Adipocyte (in vitro differentiated cells): ENCODE results near the gene ZNF511.

Source experiments
- DNase-seq: peaks from one replicate; pipeline ENCODE4 v3.0.0-alpha.2; 2015; ENCODE audit warnings: low read depth
- H3K27me3 ChIP-seq: replicated peaks from 2 replicates; pipeline ENCODE4 v1.7.0; 2013; ENCODE audit warnings: mild to moderate bottlenecking, low read length, moderate library complexity; ENCODE audit not compliant: control insufficient read depth, insufficient read depth
- H3K36me3 ChIP-seq: 2 replicates; pipeline ENCODE4 v1.7.0; 2013; ENCODE audit warnings: low read length, mild to moderate bottlenecking, moderate library complexity; ENCODE audit not compliant: control insufficient read depth, insufficient read depth, severe bottlenecking
- H3K4me1 ChIP-seq: 2 replicates; pipeline ENCODE4 v1.7.0; 2013; ENCODE audit warnings: mild to moderate bottlenecking, low read length, moderate library complexity; ENCODE audit not compliant: control insufficient read depth, insufficient read depth
- H3K4me3 ChIP-seq: 2 replicates; pipeline ENCODE4 v1.7.0; 2013; ENCODE audit warnings: mild to moderate bottlenecking, low read length, moderate library complexity
- H3K9ac ChIP-seq: 2 replicates; pipeline ENCODE4 v1.7.0; 2013; ENCODE audit warnings: mild to moderate bottlenecking, low read length, moderate library complexity
- H3K9me3 ChIP-seq: 2 replicates; pipeline ENCODE4 v1.7.0; 2013; ENCODE audit warnings: mild to moderate bottlenecking, low read length, moderate library complexity; ENCODE audit not compliant: control insufficient read depth

Gene ZNF511

GRCh38 chr10:133350283-133350949 is 41.7 kb downstream of the ZNF511 start:
- Histone ChIP-seq H3K36me3 (no peaks in the 10 kb centered on the region), H3K4me1 (no peaks in the 10 kb centered on the region), H3K4me3 (no peak overlapping the region), H3K9me3 (no peaks in the 10 kb centered on the region), H3K9ac (no peak overlapping the region), H3K27me3 (peaks cover 32% of the 10 kb centered on the region)
- no peak for DNase-seq

- DNase-seq: no peak
- H3K9ac ChIP-seq: no peak overlapping the region
- H3K36me3 ChIP-seq: no peaks in the 10 kb centered on the region
- H3K4me1 ChIP-seq: no peaks in the 10 kb centered on the region
- H3K27me3 ChIP-seq: peaks cover 28% of the 10 kb centered on the region
- H3K4me3 ChIP-seq: no peak overlapping the region
- no peaks in the 10 kb centered on the region for H3K9me3 ChIP-seq
These were observed 42.2 kb downstream of the ZNF511 start for GRCh38 chr10:133350950-133351329.

- DNase-seq: no peak
- no peak overlapping the region for H3K4me3 ChIP-seq
- no peaks in the 10 kb centered on the region for H3K4me1 ChIP-seq
These were observed 42.9 kb downstream of the ZNF511 start for GRCh38 chr10:133351408-133352318.

GRCh38 chr10:133353202-133353959 is 44.7 kb downstream of the ZNF511 start:
- Histone ChIP-seq H3K27me3 (peaks cover 28% of the 10 kb centered on the region), H3K9ac (no peak overlapping the region), H3K36me3 (no peaks in the 10 kb centered on the region), H3K4me3 (no peak overlapping the region), H3K4me1 (no peaks in the 10 kb centered on the region), H3K9me3 (no peaks in the 10 kb centered on the region)
- DNase-seq: no peak

More at GRCh38 chr10:133351408-133352318, 42.9 kb downstream of the ZNF511 start:
- H3K9me3 ChIP-seq: no peaks in the 10 kb centered on the region
- H3K27me3 ChIP-seq: peaks cover 28% of the 10 kb centered on the region
- H3K9ac ChIP-seq: no peak overlapping the region
- no peaks in the 10 kb centered on the region for H3K36me3 ChIP-seq

GRCh38 chr10:133353988-133354605 is 45.4 kb downstream of the ZNF511 start:
- no peak for DNase-seq
- H3K27me3 ChIP-seq: peaks cover 27% of the 10 kb centered on the region
- H3K36me3 ChIP-seq: no peaks in the 10 kb centered on the region
- no peak overlapping the region for H3K4me3 ChIP-seq
- no peak overlapping the region for H3K9ac ChIP-seq
- no peaks in the 10 kb centered on the region for H3K9me3 ChIP-seq
- H3K4me1 ChIP-seq: no peaks in the 10 kb centered on the region

GRCh38 chr10:133354672-133355240 is 46.0 kb downstream of the ZNF511 start:
- Histone ChIP-seq H3K4me1 (no peaks in the 10 kb centered on the region), H3K27me3 (peaks cover 20% of the 10 kb centered on the region), H3K36me3 (no peaks in the 10 kb centered on the region), H3K9me3 (no peaks in the 10 kb centered on the region), H3K9ac (no peak overlapping the region), H3K4me3 (no peak overlapping the region)
- no peak for DNase-seq

- Histone ChIP-seq H3K4me1 (no peaks in the 10 kb centered on the region), H3K9ac (no peak overlapping the region), H3K27me3 (peaks cover 15% of the 10 kb centered on the region), H3K36me3 (no peaks in the 10 kb centered on the region), H3K4me3 (no peak overlapping the region), H3K9me3 (no peaks in the 10 kb centered on the region)
- no peak for DNase-seq
These were observed 46.6 kb downstream of the ZNF511 start for GRCh38 chr10:133355266-133355665.

- peaks cover 10% of the 10 kb centered on the region for H3K27me3 ChIP-seq
- H3K9ac ChIP-seq: no peak overlapping the region
- no peaks in the 10 kb centered on the region for H3K9me3 ChIP-seq
- H3K4me1 ChIP-seq: no peaks in the 10 kb centered on the region
- no peak overlapping the region for H3K4me3 ChIP-seq
- no peak for DNase-seq
- H3K36me3 ChIP-seq: no peaks in the 10 kb centered on the region
These were observed 47.3 kb downstream of the ZNF511 start for GRCh38 chr10:133355991-133356390.

- peak; percentile 3 for DNase-seq
- Histone ChIP-seq H3K36me3 (peaks cover 1% of the 10 kb centered on the region), H3K9me3 (no peaks in the 10 kb centered on the region), H3K9ac (peak overlapping the region; percentile 42), H3K4me3 (peak overlapping the region; percentile 69), H3K27me3 (peaks cover 8% of the 10 kb centered on the region), H3K4me1 (no peaks in the 10 kb centered on the region)
These were observed 48.0 kb downstream of the ZNF511 start for GRCh38 chr10:133356549-133357284.
